NCI-H1436 (cell line): ENCODE measurements around the gene SLC25A25.
"Not testable (repeated sequence)": the region's sequence is repeated elsewhere in the genome, so short reads cannot be mapped to it uniquely, and the experiment has no call there.

Experiments used
- DNase-seq: peaks from one replicate; lab custom pipeline; 2025; lab: John Stamatoyannopoulos, UW

The SLC25A25 gene

DNA sequence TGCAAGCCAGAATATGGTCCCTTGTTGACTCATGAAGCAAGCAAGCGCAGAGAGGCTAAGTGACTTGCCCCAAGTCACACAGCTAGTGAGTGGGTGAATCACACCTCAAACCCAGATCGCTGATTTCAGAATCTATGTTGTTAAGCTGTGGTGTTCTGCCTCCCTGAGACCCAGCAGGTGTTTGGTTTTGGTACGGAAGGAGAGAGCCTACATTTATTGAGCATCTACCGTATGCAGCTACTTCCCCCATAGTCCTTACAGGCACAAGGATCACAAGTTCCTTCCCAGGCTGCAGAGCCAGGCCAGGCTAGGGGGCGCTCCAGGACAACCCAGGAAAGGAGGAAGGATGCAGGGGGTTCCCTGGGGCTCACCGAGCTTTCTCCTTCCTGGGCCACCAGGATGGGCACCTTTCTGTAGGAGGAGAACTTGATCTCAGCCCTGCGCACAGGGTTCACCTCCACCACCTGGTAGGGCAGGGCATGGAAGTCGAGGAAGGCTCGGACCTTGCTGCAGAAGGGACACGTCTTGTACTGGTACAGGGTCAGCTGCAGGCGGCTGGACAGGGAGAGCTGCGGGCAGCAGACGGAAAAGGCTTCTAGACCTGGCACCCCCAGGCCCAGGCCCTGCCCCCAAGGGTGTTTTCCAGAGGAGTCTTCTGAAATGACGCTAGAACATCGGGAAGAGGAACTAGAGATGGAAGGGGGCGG is 57.0 kb downstream of the SLC25A25 start:
- peak; percentile 6 for DNase-seq

DNA sequence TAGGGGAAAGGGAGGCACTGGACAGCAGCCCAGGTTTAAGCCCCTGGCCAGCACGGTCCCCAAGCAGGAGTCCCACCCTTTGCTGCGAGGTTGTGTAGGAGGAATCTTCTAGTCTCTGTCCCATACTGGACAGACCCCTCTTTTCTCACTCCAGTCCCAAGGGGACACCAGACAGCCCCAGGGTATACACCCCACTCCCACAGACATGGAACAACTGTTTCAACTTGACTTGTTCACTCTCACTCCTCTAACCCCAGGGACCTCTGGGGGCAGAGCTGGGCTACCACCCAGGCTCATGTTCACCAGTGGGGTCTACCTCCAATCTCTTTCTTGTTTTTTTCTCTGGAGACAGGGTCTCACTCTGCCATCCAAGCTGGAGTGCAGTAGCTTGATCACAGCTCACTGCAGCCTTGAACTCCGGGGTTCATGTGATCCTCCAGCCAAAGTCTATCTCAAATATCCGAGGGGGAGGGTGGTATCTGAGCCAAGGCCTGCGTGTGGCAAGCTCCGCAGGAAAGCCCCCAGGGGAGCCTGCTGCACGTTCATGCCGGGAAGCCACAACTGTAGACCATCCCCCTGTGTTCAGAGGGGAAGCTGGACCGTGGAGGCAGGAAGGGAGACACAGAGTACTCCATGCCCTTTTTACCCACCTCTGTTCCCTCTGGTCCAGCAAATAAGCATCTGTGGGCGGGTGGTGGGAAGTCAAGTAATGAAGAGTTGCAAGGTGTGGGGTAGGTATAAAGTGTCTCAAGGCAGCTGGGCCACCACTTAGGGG is 57.7 kb downstream of the SLC25A25 start:
- no peak for DNase-seq

DNA sequence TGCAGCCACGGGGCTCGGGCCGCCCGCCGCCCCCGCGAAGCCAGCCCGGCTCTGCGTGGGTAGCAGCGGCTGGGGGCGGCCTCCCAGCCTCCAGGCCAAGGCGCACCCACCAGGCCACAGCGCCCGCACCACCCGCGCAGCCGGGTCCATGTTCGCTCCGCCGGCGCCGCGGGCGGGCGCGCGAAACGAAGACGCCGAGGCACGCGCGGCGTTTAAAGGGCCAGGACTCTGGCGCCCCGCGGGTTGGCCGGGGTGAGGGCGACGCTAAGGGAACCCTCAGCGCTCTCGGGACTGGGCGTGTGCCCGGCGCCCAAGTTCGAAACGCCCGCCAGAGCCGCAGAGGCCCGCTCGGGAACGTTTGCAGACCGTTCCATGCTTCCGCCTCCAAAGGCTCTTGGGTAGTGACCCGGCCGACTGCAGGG is 59.5 kb downstream of the SLC25A25 start, which contains the start of gene PTGES2:
Gene PTGES2 (minus strand): TSS at position 162 of the 422 bp plus-strand sequence. CDS start 12 bp downstream, at position 150.
- peak; percentile 64 for DNase-seq

DNA sequence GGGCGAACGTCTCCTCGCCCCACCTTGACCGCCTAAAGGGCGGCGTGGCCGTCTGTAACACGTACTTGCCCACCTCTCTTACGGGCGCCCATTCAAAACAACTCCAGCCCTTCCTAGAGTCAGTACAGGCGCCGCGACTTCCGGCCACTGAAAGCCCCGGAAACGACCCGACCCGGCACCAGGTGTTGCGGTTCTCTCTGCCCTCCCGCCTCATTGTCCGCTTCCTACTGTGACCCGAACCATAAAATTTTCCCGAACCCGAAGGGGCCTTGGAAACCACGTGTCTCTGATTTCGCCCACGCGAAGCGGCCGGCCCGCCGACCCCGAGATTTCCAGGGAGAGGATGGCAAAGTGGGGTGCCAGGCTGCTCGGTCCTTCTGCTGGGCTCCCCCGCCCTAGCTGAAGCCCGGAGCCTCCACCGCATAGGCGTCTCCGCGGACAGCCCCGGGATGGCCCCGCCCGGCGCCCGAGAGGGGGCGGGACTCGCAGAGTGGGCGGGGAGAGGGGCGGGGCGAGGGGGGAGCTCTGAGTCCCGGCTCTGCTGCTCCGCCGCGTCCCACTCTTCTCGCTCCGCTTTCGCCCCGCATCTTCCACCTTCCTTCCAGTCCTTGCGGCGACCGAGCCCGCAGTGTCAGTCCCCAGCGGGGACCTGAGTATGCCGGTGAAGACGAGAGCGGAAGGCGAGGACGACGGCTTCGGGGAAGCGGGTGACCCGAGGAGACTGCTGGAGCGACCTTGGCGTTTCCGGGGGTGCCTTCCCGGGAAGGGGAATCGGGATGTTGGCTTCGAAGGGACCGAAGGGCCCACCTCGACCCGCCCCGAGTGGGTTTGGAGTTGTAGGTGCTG is 60.2 kb downstream of the SLC25A25 start:
- peak; percentile 86 for DNase-seq

DNA sequence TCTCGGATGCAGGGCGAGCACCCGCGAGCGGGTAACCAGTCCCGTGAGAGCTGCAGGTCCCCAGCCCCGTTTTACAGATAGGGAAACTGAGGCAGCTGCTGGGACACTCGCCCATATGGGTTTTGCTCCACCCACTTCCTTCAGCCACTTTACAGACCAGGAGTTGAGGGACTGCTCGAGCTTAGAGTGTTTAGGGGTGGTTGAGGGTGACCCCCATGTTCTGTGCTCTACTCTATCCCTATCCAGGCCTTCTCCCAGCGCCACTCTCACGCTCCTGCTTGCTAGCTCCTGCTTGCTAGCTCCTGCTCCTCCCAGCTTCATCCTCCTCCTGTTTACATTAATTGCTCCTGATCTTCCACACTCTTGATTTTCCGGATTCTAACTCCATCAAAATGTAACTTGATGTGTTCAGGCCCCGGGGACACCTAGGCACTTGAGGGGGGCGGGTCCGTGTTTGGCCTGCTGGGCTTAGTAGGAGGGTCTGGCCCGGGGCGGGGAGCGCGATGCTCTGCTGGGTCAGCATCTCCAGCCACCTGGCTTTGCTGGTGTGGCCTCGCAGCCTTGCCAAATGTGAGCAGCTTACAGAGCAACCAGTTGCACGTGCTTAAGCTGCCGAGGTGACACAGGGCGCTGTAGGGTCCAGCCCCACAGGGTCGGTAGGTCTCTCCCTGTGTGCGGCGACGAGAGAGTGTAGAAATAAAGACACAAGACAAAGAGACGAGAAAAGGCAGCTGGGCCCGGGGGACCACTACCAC is 61.0 kb downstream of the SLC25A25 start:
- DNase-seq: no peak

DNA sequence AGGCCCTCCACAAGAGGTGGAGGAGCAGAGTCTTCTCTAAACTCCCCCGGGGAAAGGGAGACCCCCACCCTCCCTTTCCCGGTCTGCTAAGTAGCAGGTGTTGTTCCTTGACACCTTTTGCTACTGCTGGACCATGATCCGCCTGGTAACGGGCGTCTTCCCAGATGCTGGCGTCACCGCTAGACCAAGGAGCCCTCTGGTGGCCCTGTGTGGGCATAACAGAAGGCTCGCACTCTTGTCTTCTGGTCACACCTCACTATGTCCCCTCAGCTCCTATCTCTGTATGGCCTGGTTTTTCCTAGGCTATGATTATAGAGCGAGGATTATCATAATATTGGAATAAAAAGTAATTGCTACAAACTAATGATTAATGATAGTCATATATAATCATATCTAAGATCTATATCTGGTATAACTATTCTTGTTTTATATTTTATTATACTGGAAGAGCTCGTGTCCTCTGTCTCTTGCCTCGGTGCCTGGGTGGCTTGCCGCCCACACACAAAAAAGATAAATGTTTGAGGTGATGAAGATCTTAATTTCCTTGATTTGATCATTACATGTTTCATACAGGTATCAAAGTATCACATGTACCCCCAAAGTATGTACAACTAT is 62.1 kb downstream of the SLC25A25 start:
- not testable (repeated sequence) for DNase-seq

DNA sequence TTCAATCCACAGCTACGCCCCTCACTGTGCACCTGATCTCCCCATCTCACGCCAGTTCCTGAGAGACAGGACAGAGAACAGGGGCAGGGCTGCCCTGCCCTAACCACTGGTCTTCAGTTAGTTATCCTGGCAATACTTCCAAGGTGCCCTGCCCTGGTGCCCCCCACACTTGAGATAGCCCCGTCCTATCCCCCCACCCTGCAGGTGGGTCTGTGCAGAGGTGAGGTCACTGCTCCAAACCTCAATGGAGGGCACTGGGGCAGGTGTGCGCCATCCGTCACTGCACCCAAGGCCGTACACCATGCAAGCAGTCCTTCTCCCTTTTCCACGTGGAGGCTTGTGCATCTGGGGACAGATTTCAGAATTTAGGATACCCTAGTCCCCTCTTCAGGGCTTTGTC is 62.6 kb downstream of the SLC25A25 start:
- not testable (repeated sequence) for DNase-seq

DNA sequence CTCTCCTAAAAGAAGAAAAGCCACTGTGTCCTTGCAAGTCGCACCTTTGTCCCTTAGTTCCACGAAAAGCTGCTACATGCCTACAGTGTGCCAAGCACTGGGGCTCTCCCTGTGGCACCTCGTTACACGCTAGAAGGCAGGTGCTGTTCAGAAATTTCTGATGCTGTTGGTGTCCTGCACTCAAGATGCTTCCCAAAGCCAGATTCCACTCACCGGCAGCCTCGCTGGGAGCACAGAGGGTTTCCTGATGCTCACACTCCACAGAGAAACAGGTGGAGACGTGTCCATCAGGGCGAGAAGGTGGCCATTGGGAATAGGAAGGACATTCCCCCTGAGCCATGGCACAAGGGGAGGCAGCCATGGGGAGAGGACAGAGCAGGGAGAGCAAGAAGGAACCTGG is 63.3 kb downstream of the SLC25A25 start:
- not testable (repeated sequence) for DNase-seq

DNA sequence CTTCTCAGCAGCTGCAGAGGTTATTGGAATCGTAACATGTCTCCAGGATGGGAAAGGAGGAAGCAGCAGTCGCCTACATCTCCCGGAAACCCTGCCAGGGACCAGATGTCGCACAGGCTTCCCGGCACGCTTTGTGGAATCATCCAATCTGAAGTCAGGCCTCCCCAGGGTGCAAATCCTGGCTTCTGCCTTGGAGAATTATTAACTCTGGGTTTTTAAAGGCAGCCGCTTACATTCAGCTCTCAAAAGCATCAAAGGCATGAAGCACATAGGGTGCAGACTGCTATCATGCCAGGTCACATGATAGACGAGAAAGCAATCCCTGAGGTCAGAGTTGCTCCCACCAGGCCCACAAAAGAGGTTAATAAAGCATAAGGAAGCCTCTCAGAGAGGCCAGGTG is 64.1 kb downstream of the SLC25A25 start:
- DNase-seq: not testable (repeated sequence)

DNA sequence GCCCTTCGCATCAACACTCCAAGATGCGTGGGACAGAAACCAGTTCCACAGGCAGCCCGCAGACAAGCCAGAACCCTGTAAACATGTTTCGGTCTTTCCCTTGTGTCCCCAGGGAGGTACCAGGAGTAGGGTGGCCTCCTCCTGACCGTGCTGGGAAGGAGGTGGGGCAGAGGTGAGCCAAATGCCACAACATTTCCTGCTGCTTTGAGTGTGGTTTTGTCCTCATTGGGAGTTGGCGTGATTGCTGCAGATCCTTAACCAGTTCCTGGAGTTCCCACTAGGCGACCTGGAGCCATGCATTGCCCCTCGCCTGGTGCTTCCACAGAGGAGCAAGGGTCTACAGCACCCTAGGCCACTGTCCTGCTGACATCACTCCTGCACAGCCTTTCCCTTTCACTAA is 67.5 kb downstream of the SLC25A25 start:
- not testable (repeated sequence) for DNase-seq

DNA sequence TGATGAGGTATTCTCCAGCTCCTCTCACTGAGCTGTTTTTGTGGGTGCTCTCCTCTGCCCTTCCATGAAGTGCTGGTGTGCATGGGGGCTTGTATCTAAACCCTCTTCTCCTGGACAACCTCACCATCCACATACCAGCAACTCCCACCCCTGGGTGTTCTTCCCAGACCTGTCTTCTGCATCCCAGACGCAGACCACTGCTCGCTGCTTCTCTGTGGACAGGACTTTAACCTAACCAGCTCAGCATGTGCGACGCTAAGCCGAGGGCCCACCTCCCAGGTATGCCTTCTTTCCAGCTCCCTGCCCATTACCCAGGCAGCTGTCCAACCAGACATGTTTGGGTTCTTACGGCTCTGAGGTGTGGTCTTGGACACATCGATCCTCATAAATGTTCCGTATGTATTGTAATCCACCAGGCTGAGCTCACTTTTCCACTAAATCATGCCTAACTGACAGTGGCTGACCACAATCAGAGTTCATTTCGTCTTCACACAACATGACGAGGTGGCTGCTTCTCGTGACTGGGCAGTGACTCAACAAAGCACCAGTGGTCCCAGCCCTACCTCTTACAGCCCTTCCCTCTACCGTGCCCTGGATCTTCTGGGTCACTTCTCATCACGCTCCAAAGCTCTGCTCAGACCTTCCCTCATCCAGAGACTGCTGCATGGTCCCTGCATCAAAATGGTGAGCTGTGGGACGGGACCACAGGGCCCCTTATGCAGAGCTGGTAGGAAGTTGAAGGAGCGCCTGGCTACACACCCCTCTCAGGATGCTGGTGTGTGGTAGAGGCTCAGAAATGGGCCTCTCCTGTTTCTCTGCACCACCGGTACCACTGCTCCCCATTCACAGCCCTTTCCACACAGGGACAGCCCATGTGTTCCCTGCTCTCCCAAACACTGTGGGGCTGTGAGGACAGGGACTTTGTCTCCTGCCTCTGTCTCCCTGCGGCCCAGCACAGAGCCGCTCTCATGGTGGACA is 69.1 kb downstream of the SLC25A25 start:
- DNase-seq: no peak

DNA sequence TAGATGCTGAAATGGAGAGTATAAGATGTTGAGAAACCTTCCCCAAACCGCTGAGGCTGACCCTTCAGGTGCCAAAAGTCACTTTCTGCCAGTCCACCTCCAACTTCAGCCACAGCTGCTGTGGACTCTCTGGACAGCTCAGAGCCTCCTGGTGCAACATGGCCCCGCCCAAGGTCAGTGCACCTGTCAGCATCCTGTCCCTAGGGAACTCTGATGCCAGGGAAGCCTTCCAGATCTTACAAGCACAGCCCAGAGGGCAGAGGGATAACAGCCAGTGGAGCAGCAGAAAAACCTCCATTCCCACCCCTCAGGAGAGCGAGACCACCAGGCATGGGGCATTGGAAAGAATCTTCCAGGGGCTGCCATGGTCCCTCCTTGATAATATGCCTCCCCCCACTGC is 70.0 kb downstream of the SLC25A25 start:
- DNase-seq: no peak

DNA sequence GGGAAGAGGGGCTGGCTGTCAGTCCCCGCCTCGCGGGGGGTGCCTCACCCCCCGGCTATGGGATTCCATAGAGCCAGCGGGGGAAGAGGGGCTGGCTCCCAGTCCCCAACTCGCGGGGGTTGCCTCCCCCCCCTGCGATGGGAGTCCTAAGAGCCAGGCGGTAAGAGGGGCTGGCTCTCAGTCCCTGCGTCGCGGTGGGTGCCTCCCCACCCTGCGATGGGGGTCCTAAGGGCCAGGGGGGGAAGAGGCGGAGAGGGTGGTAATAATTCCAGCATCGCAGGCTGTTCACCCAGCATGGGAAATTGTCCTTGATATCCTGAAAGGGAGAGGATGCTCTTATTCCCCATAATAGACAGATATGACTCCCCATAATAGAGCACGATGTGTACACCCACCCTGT is 71.6 kb downstream of the SLC25A25 start:
- no peak for DNase-seq

DNA sequence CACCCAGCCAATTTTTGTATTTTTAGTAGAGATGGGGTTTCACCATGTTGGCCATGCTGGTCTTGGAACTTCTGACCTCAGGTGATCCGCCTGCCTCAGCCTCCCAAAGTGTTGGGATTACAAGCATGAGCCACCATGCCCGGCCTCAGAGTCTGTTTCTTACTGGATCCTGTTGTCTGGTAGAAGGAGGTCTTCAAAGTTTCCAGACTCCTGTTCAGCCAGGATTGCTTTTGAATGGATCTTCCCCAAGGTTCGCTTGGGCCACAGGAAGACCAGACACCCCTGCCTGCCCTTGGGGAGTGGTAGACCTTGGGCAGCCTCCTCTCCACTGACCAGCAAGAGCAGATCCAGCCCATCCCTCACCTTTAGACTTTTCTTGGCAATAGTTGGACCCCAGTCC is 73.6 kb downstream of the SLC25A25 start:
- no peak for DNase-seq

DNA sequence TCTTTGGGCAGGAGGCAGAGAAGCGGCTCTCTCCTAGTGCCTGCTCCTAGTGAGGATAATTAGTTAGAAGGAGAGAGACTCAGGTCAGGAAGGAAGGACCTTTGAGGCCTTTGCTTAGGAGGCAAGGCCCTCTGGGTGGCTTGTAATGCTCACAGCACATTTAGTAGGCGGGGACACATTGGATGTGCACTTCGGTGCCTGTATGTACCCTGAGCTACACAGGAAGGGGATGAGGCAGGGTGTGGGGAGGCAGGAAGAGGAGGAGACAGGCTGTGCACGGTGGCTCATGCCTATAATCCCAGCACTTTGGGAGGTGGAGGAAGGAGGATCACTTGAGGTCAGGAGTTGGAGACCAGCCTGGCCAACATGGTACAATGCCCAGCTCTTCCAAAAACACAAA is 74.0 kb downstream of the SLC25A25 start:
- no peak for DNase-seq

DNA sequence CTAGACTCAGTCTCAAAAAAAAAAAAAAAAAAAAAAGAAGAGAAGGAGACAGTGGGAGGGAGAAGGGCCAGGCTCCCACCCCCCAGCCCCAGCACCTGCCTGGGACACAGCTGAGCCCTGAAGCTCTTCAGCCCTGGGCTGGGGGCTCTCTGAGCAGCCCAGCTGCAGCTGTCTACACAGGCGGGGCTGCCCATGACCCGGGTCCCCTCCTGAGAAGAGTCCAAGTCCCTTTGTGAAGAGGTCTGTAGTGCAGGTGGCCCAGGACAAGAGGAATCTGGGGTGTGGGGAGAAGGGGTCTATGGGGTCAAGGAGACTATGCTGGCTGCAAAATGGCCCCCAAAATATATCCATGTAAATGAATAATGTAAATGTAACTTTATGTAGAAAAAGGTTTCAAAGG is 74.6 kb downstream of the SLC25A25 start:
- DNase-seq: no peak

DNA sequence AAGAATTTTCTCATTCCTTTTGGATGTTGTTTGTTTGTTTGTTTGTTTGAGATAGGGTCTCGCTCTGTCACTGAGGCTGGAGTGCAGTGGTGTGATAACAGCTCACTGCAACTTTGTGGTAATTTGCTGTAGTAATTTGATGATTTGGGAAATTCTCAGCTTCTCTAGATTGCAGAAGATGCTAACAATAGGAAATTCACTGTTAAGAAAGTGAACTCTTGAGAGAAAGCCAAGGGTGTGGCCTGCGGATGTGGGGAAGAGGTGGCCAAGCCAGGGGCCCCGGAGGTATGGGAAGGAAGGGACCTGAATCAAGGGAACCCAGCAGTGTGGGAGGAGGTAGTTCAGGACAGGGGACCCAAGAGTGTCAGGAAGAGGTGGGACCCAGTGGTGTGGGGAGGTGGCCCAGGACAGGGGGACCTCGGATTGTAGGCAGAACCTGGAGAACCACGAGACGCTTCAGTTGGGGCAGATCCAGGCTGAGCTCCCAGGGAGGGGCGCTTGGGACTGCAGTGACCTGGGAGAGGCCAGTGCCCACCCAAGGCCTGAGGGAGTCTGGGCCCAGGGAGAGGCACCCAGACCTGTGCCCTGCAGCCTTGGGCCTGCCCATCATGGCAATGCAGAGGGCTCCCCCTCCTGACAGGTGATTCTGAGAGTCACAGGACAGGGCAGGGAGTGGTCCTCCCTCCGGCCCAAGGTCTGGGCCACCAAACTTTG is 75.7 kb downstream of the SLC25A25 start:
- DNase-seq: no peak

DNA sequence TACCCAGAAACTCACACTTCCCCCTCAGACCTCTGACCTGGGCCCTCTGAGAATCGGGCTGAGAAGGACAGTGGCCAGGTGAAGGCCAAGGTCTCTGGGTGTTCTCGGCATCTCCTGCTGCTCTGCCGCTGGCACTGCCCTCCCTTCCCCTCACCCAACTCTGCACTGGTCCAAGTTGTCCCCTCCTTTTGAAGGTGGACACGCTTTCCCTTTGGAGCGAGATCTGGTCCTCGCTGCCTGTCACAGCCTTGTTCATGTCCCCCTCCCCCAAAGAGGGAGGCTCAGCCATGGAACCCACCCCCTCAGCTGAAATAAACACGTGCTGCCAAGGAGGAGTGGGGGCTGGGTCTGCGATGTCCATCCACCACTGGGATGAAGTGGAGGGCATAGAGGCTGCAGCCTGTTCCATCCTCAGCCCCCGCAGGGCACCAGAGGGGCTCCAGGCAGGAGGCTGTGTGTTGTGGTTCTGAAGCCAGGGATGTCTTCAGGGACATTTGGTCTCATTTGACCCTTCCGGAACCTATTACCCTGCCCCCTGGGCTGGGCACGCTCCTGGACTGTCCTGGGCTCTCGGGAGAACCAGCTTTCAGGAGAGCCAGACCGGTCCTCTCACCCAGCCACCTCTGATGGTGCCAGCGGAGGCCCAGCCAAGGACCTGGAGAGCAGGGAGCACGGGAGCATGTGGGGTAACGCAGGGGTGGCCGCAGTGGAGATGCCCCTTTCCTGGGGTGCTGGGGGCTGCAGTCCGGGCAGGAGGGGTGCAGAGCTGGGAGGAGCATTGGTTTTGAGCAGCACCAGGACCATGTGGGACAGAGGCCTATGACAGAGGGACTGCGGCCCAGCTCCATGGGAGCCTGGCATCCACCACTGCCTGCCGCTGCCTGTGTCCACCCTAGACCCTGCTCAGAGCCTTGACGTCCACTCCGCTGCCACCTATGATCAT is 76.5 kb downstream of the SLC25A25 start:
- DNase-seq: no peak
